WTC11 (cell line): Measurements from ENCODE around the gene CAMSAP1.
"Not testable (repeated sequence)": the region's sequence is repeated elsewhere in the genome, so short reads cannot be mapped to it uniquely, and the experiment has no call there.

Experiments used
- E2F4 ChIP-seq: sonication (generic); formaldehyde crosslinking; IDR thresholded peaks from 2 replicates; pipeline ENCODE4 v1.8.1; 2022; ENCODE audit warnings: low read depth, mild to moderate bottlenecking, moderate library complexity, missing genetic modification reagents, borderline replicate concordance
- FOXJ3 ChIP-seq: sonication (generic); formaldehyde crosslinking; IDR thresholded peaks from 2 replicates; pipeline ENCODE4 v1.9.0; 2021; ENCODE audit warnings: missing genetic modification reagents, mild to moderate bottlenecking, borderline replicate concordance
- FOXP1 ChIP-seq: sonication (generic); formaldehyde crosslinking; IDR thresholded peaks from 2 replicates; pipeline ENCODE4 v1.8.0; 2022; ENCODE audit warnings: missing genetic modification reagents, mild to moderate bottlenecking, moderate library complexity, borderline replicate concordance
- GABPB1 ChIP-seq: sonication (generic); formaldehyde crosslinking; IDR thresholded peaks from 2 replicates; pipeline ENCODE4 v1.8.1; 2023; ENCODE audit warnings: mild to moderate bottlenecking, missing genetic modification reagents
- IRF2 ChIP-seq: sonication (generic); formaldehyde crosslinking; IDR thresholded peaks from 2 replicates; pipeline ENCODE4 v1.8.0; 2022; ENCODE audit warnings: low read depth, missing genetic modification reagents, borderline replicate concordance
- TF ChIP-seq, protein P1 (sequence below): fragments of 200-600 bp; IDR thresholded peaks from 2 replicates; pipeline ENCODE4 v1.8.0; 2022; ENCODE audit warnings: antibody characterized with exemption
- TF ChIP-seq, protein P2 (sequence below): sonication (generic); formaldehyde crosslinking; IDR thresholded peaks from 2 replicates; pipeline ENCODE4 v1.8.1; 2022; ENCODE audit warnings: missing genetic modification reagents, borderline replicate concordance

GRCh38 chr9:135947105-135947504 lies 39.8 kb upstream of the CAMSAP1 start:
- TF ChIP-seq, protein P1, sequence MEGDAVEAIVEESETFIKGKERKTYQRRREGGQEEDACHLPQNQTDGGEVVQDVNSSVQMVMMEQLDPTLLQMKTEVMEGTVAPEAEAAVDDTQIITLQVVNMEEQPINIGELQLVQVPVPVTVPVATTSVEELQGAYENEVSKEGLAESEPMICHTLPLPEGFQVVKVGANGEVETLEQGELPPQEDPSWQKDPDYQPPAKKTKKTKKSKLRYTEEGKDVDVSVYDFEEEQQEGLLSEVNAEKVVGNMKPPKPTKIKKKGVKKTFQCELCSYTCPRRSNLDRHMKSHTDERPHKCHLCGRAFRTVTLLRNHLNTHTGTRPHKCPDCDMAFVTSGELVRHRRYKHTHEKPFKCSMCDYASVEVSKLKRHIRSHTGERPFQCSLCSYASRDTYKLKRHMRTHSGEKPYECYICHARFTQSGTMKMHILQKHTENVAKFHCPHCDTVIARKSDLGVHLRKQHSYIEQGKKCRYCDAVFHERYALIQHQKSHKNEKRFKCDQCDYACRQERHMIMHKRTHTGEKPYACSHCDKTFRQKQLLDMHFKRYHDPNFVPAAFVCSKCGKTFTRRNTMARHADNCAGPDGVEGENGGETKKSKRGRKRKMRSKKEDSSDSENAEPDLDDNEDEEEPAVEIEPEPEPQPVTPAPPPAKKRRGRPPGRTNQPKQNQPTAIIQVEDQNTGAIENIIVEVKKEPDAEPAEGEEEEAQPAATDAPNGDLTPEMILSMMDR: not testable (repeated sequence)
- not testable (repeated sequence) for TF ChIP-seq E2F4 (CRISPR knock-in tag); GABPB1; FOXJ3 (CRISPR knock-in tag); IRF2; FOXP1 (CRISPR knock-in tag)
- TF ChIP-seq, protein P2, sequence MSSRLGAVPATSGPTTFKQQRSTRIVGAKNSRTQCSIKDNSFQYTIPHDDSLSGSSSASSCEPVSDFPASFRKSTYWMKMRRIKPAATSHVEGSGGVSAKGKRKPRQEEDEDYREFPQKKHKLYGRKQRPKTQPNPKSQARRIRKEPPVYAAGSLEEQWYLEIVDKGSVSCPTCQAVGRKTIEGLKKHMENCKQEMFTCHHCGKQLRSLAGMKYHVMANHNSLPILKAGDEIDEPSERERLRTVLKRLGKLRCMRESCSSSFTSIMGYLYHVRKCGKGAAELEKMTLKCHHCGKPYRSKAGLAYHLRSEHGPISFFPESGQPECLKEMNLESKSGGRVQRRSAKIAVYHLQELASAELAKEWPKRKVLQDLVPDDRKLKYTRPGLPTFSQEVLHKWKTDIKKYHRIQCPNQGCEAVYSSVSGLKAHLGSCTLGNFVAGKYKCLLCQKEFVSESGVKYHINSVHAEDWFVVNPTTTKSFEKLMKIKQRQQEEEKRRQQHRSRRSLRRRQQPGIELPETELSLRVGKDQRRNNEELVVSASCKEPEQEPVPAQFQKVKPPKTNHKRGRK (CRISPR knock-in tag): not testable (repeated sequence)
